ENCODE data around the gene MYBPC2.

DNA sequence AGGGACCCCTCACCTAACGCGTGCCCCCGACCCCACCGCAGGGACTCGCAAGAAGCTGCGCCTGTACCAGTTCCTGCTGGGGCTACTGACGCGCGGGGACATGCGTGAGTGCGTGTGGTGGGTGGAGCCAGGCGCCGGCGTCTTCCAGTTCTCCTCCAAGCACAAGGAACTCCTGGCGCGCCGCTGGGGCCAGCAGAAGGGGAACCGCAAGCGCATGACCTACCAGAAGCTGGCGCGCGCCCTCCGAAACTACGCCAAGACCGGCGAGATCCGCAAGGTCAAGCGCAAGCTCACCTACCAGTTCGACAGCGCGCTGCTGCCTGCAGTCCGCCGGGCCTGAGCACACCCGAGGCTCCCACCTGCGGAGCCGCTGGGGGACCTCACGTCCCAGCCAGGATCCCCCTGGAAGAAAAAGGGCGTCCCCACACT, 4.7 kb upstream of the MYBPC2 start:
- TF ChIP-seq, protein P1, sequence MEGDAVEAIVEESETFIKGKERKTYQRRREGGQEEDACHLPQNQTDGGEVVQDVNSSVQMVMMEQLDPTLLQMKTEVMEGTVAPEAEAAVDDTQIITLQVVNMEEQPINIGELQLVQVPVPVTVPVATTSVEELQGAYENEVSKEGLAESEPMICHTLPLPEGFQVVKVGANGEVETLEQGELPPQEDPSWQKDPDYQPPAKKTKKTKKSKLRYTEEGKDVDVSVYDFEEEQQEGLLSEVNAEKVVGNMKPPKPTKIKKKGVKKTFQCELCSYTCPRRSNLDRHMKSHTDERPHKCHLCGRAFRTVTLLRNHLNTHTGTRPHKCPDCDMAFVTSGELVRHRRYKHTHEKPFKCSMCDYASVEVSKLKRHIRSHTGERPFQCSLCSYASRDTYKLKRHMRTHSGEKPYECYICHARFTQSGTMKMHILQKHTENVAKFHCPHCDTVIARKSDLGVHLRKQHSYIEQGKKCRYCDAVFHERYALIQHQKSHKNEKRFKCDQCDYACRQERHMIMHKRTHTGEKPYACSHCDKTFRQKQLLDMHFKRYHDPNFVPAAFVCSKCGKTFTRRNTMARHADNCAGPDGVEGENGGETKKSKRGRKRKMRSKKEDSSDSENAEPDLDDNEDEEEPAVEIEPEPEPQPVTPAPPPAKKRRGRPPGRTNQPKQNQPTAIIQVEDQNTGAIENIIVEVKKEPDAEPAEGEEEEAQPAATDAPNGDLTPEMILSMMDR (IDR thresholded peaks at IDR 0.05) = no peak
- peak in 3 of 4 donors; percentile 22 to 73 (median 30) for TF ChIP-seq POLR2AphosphoS5 (IDR thresholded peaks at IDR 0.05)
- peak in 1 of 2 donors; percentile 5 for TF ChIP-seq POLR2A (IDR thresholded peaks at IDR 0.05)
- peak in 1 of 4 donors; percentile 42 for TF ChIP-seq EP300 (IDR thresholded peaks at IDR 0.05)

Data from sigmoid colon (tissue), 4 donors.